Activated T-helper 9 cell treated with anti-CD3 and anti-CD28 coated beads, Interleukin-2, amount 50 U/mL, for 16 hours (primary cell): Measurements from ENCODE around the gene RASL10A.
A peak's percentile ranks its signal among the peaks of the same experiment; 100 is the strongest.

Experiments
- DNase-seq: peaks from one replicate; pipeline ENCODE4 v3.0.0-alpha.2; 2020; ENCODE audit warnings: low read depth

RASL10A gene

DNA sequence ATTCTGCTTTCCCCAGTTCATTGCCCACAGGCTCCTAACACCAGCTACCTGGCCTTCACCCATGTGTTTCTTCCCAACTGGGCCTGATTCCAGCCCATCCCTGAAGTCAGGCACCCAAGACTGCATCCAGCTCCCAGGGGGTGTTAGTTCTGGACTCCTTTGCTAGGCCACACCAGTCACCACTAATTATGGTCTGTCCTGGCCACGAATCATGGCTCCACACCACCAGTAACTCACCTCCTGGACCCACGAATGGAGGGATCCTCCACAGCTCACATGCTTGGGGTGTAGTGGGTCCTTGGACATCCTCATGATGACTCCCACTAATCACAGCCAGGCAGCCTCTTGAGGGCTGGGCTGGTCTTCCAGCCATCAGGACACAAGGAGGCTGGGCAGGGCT lies 3.6 kb upstream of the RASL10A start:
- DNase-seq: no peak

GRCh38 chr22:29317827-29318454 lies 2.4 kb upstream of the RASL10A start:
- DNase-seq: no peak

DNA sequence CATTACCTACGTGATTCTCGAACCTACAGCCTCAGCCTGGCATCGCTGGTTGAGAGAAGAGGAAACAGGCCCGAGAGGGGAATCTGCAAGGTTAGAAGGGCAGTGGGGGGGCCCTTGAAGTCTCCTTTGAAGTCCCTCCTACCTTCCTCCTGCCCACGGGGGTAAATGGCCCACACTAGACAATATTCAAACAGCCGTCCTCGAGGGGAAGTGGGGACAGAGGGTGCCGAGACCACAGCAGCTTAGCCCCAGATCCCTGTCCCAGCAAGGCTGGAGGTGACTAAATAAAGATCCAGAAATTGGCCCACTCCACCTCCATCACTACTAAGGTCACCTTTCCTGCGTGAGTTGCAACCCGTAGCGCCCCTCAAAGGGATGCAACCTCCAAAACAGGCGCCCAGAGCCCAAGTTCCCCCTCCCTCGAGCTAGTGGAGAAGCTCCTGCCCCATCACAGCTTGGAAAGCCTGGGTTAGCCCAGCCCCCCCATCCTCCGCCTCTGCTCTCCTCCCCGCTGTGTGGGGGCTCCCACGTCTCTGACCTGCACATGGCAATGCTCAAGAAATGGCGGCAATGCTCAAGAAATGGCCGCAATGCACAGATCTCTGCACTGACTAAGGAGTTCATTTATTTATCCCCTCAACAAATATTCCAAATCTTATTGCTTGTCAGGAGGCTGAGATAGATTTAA lies 788 bp upstream of the RASL10A start:
- DNase-seq: no peak

GRCh38 chr22:29314537-29315285 lies 786 bp downstream of the RASL10A start:
- no peak for DNase-seq

GRCh38 chr22:29313576-29314466 lies 1.7 kb downstream of the RASL10A start:
- DNase-seq: no peak

DNA sequence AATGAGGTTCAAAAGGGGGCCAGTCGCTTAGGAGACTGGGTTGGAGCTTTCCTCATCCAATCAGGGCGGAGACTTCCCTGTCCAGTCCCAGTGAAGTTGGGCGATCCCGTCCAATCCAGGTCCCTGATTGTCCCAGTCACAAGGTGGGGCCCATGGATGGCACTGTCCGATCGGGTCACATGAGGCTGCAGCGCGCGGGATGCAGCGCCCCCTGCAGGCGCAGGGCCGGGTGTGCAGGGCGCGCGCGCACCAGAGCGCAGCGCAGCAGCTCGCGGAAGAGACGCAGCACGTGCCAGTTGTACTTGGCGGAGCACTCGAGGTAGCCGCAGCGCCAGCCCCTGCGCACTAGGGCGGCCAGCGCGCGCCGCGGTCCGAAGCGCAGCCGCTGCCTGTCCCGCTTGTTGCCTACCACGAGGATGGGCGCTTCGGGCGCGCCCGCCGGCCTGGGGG lies 2.3 kb downstream of the RASL10A start:
- no peak for DNase-seq

DNA sequence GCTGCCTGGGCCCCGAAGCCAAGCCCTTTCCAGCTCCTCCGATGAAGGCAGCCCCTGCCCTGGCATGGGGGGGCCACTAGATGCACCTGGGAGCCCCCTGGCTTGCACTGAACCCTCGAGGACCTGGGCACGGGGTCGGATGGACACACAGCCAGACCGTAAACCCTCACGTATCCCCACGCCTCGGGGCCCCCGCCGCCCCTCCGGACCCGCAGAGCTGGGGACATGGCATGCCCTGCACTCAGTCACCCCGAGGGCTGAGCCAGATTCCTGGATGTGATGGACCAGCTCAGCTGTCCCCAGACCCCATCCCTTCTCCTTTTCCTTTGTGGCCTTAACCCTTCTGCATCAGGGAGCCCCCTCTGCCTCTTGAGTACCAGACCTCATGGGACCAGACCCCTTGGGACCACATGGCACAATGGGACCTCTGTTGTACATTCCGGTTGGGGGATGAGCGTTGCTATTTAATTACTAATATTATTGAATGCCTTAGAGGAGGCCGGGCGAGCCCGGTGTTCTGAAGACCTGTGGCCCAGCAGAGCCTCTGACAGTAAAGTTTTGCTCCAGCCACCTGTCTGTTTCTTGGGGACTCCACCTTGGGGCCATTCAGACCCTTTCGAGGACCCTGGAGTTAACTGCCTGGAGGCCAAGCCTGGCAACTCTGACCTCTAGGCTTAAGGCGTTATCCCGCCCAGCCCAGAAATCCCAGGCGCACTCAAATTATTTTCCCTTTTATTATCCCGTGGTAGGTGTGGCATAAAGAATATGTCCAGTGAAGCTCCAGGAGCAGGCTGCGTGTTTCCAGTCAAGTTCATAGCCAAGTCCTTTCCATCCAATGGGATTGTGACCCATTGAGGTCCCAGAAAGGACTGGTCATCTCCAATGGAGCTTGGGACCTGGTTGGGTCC lies 3.0 kb downstream of the RASL10A start:
- no peak for DNase-seq

DNA sequence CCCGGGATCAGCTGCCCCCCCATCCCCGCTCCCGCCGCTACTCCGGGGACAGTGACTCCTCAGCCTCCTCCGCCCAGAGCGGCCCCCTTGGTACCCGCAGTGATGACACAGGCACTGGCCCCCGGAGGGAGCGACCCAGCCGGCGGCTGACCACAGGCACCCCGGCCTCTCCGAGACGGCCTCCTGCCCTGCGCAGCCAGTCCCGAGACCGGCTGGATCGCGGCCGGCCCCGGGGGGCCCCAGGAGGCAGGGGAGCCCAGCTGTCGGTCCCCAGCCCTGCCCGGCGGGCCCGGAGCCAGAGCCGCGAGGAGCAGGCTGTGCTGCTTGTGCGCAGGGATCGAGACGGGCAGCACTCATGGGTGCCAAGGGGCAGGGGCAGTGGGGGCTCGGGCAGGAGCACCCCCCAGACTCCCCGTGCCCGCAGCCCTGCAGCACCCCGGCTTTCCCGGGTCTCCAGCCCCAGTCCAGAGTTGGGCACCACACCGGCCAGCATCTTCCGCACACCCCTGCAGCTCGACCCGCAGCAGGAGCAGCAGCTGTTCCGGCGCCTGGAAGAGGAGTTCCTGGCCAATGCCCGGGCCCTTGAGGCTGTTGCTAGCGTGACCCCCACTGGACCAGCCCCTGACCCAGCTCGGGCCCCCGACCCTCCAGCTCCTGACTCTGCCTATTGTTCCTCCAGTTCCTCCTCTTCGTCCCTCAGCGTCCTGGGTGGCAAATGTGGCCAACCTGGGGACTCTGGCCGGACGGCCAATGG lies 3.9 kb downstream of the RASL10A start:
- no peak for DNase-seq

GRCh38 chr22:29310863-29311339 lies 4.6 kb downstream of the RASL10A start:
- DNase-seq: peak; percentile 49

DNA sequence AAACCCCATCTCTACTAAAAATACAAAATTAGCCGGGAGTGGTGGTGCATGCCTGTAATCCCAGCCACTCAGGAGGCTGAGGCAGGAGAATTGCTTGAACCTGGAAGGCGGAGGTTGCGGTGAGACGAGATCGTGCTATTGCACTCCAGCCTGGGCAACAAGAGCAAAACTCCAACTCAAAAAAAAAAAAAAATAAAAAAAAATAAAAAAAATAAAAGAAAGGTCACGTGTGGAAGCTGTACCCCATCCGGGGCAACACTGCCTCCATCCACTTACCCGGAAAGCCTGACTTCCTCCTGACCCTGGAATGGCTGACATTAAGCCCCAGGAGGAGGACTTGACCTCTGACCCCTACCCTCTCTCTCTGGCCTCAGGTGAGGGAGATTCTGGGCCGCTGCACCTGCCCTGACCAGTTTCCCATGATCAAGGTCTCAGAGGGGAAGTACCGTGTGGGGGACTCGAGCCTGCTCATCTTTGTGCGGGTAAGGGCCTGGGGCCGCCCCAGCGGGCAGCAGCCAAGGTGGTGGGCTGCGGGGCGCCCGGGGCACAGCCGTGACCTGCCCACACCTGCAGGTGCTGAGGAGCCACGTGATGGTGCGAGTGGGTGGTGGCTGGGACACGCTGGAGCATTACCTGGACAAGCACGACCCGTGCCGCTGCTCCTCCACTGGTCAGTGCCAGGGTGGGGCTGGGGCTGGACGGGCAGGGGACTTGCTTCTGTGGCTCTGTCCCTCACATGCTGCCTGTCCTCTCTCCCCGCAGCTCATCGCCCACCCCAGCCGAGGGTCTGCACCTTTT lies 5.2 kb downstream of the RASL10A start:
- no peak for DNase-seq

GRCh38 chr22:29309332-29310064 lies 6.0 kb downstream of the RASL10A start:
- DNase-seq: no peak

- DNase-seq: no peak
Observed at GRCh38 chr22:29308791-29309262, 6.7 kb downstream of the RASL10A start.

- no peak for DNase-seq
Observed at GRCh38 chr22:29308148-29308790, 7.2 kb downstream of the RASL10A start.

GRCh38 chr22:29307596-29308147 lies 7.8 kb downstream of the RASL10A start:
- no peak for DNase-seq

GRCh38 chr22:29306835-29307595 lies 8.5 kb downstream of the RASL10A start:
- no peak for DNase-seq

DNA sequence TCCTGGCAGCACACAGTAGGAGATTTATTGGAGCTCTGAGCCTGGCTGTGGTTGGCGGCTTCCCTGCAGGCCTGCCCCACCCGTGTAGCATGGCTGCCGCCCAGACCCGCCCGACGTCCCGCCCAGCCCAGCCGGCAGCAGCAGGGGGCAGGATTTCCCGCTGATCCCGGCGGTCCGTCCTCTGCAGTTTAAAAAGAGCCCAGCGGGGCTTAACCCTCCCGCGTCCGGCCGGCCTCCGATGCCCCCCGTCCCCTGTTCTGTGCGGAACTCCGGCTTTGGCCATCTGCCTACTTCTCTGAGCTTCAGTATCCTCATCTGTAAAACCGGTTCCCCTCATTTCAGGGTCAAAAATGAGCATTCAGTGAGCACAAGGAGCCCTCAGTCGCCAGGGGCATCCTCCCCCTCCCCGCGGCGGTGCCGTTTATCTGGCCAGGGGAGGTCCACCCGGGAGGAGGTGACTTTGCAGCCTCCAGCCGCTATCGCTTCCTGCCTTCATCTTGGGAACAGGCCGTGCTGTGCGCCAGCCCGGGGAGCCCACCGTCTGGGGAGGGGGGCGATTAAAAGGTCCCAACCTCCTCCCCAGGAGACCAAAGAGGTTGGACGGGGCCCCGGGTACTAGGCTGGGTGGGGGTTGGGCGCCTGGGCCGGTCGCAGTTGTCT lies 9.2 kb downstream of the RASL10A start, which contains the start of gene GAS2L1:
TSS of gene GAS2L1 (plus strand) at position 476 of the 660 bp plus-strand sequence. CDS start 1,456 bp downstream, outside the sequence.
- DNase-seq: no peak
